Bronchial epithelial cell (primary cell): ENCODE results near the gene ABCC1. TPM values are rescaled to one million over a fixed set of nuclear protein-coding genes. Genes with fewer than 3 reads are reported as not detected.

Experiments used
- DNase-seq: peaks from one replicate; pipeline ENCODE4 v3.0.0-alpha.2; 2010; ENCODE audit warnings: low read depth
- FAIRE-seq: peaks from 2 replicates; lab custom pipeline; 2011; peaks lifted over from hg19 to GRCh38; lab: Jason Lieb, UNC
- H3K27me3 ChIP-seq: 2 replicates; pipeline ENCODE4 v1.5.1; 2011; ENCODE audit warnings: low read length; ENCODE audit not compliant: control insufficient read depth, insufficient read depth
- H3K36me3 ChIP-seq: 2 replicates; pipeline ENCODE4 v1.5.1; 2011; ENCODE audit warnings: low read length; ENCODE audit not compliant: control insufficient read depth, insufficient read depth
- H3K4me3 ChIP-seq: 2 replicates; pipeline ENCODE4 v1.5.1; 2011; ENCODE audit warnings: mild to moderate bottlenecking, low read depth, low read length, control low read depth
- total RNA-seq: library from RNA; depleted of rRNA; stranded (reverse); fragments of >200 nt; gene quantifications from 2 replicates; pipeline ENCODE4 v1.2.1, GENCODE V29; 2014
- TF ChIP-seq, protein P1 (sequence below): IDR thresholded peaks from 2 replicates; pipeline ENCODE4 v1.5.1; 2011; ENCODE audit warnings: mild to moderate bottlenecking, moderate library complexity, low read length, control low read depth, inconsistent platforms; ENCODE audit not compliant: insufficient read depth, severe bottlenecking

ABCC1 gene
- total RNA-seq, 1 donor from 2014 or later: 31.3 TPM

- DNase-seq (peak; percentile 42), FAIRE-seq (no peak)
- Histone ChIP-seq H3K36me3 (no peaks in the 10 kb centered on the region), H3K27me3 (no peaks in the 10 kb centered on the region), H3K4me3 (no peak overlapping the region)
- TF ChIP-seq, protein P1, sequence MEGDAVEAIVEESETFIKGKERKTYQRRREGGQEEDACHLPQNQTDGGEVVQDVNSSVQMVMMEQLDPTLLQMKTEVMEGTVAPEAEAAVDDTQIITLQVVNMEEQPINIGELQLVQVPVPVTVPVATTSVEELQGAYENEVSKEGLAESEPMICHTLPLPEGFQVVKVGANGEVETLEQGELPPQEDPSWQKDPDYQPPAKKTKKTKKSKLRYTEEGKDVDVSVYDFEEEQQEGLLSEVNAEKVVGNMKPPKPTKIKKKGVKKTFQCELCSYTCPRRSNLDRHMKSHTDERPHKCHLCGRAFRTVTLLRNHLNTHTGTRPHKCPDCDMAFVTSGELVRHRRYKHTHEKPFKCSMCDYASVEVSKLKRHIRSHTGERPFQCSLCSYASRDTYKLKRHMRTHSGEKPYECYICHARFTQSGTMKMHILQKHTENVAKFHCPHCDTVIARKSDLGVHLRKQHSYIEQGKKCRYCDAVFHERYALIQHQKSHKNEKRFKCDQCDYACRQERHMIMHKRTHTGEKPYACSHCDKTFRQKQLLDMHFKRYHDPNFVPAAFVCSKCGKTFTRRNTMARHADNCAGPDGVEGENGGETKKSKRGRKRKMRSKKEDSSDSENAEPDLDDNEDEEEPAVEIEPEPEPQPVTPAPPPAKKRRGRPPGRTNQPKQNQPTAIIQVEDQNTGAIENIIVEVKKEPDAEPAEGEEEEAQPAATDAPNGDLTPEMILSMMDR: no peak
These were observed 30.1 kb upstream of the ABCC1 start for GRCh38 chr16:15919331-15919730.

GRCh38 chr16:15924996-15925395, 24.4 kb upstream of the ABCC1 start:
- Histone ChIP-seq H3K4me3 (no peak overlapping the region), H3K27me3 (no peaks in the 10 kb centered on the region), H3K36me3 (no peaks in the 10 kb centered on the region)
- no peak for FAIRE-seq
- TF ChIP-seq, protein P1: no peak
- DNase-seq: no peak

- H3K36me3 ChIP-seq: no peaks in the 10 kb centered on the region
- FAIRE-seq: no peak
- H3K27me3 ChIP-seq: no peaks in the 10 kb centered on the region
- DNase-seq: no peak
- TF ChIP-seq, protein P1: no peak
- no peak overlapping the region for H3K4me3 ChIP-seq
These were observed 23.8 kb upstream of the ABCC1 start for GRCh38 chr16:15925631-15926030.

DNA sequence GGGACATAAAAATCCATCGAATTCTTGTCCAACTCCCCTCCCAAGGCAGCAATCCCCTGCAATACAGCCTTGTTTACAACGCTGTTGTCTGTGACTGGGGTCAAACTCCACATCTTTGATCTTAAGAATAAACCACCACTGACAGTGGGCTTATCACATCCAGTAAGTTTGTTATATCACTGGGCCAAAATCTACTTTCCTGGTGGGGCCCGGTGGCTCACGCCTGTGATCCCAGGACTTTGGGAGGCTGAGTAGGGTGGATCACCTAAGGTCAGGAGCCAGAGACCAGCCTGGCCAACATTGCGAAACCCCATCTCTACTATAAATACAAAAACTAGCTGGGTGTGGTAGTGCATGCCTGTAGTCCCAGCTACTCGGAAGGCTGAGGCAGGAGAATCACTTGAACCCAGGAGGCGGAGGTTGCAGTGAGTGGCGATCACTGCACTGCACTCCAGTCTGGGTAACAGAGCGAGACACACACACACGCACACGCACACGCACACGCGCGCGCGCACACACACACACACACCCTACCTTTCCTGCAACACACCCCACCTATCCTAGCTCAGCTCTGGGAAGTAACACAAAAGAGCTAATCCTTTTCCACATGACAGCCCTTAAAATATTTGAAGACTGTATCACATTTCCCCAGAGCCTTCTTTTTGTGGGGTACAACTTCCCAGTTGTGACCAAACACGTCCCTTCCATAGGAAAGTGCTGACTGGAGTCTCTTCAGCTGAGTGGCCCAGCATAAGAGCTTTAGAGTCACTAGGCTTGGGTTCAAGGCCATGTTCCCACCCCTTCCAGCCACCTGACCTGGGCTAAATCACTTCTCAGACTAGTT, 20.9 kb upstream of the ABCC1 start:
- no peak for FAIRE-seq
- Histone ChIP-seq H3K36me3 (no peaks in the 10 kb centered on the region), H3K27me3 (no peaks in the 10 kb centered on the region), H3K4me3 (no peak overlapping the region)
- TF ChIP-seq, protein P1: no peak
- no peak for DNase-seq

GRCh38 chr16:15932939-15933338, 16.5 kb upstream of the ABCC1 start:
- Histone ChIP-seq H3K36me3 (no peaks in the 10 kb centered on the region), H3K27me3 (no peaks in the 10 kb centered on the region), H3K4me3 (no peak overlapping the region)
- no peak for FAIRE-seq
- DNase-seq: no peak
- TF ChIP-seq, protein P1: no peak

- Histone ChIP-seq H3K27me3 (no peaks in the 10 kb centered on the region), H3K36me3 (no peaks in the 10 kb centered on the region), H3K4me3 (no peak overlapping the region)
- no peak for FAIRE-seq
- no peak for DNase-seq
- TF ChIP-seq, protein P1: no peak
These were observed 15.6 kb upstream of the ABCC1 start for GRCh38 chr16:15933781-15934180.
